Hepatocyte (in vitro differentiated cells): ENCODE data around the gene PCCB. TPM values are rescaled to one million over a fixed set of nuclear protein-coding genes. Genes with fewer than 3 reads are reported as not detected.

Source experiments
- DNase-seq: peaks from one replicate; pipeline ENCODE4 v3.0.0-alpha.2; 2016; ENCODE audit warnings: low spot score
- H2AFZ ChIP-seq: fragments of 200-600 bp; sonication (generic); 2 replicates; pipeline ENCODE4 v1.6.0; 2016; ENCODE audit warnings: antibody characterized with exemption, mild to moderate bottlenecking
- H3K27ac ChIP-seq: fragments of 200-600 bp; sonication (generic); 2 replicates; pipeline ENCODE4 v1.5.1; 2016; ENCODE audit warnings: mild to moderate bottlenecking
- H3K27me3 ChIP-seq: fragments of 200-600 bp; sonication (generic); 2 replicates; pipeline ENCODE4 v1.6.1; 2016
- H3K36me3 ChIP-seq: fragments of 200-600 bp; sonication (generic); replicated peaks from 2 replicates; pipeline ENCODE4 v1.5.1; 2016; ENCODE audit warnings: low read depth; ENCODE audit not compliant: insufficient read depth
- H3K4me1 ChIP-seq: fragments of 200-600 bp; sonication (generic); 2 replicates; pipeline ENCODE4 v1.5.1; 2016; ENCODE audit warnings: mild to moderate bottlenecking, moderate library complexity; ENCODE audit not compliant: insufficient read depth
- H3K4me2 ChIP-seq: fragments of 200-600 bp; sonication (generic); 2 replicates; pipeline ENCODE4 v1.6.0; 2016
- H3K4me3 ChIP-seq: fragments of 200-600 bp; sonication (generic); 2 replicates; pipeline ENCODE4 v1.5.1; 2016; ENCODE audit warnings: mild to moderate bottlenecking
- H3K79me2 ChIP-seq: fragments of 200-600 bp; sonication (generic); 2 replicates; pipeline ENCODE4 v1.6.0; 2017; ENCODE audit warnings: mild to moderate bottlenecking
- H3K9me2 ChIP-seq: fragments of 200-600 bp; sonication (generic); replicated peaks from 2 replicates; pipeline ENCODE4 v1.6.0; 2017; ENCODE audit warnings: mild to moderate bottlenecking; ENCODE audit not compliant: insufficient read depth
- H3K9me3 ChIP-seq: fragments of 200-600 bp; sonication (generic); 2 replicates; pipeline ENCODE4 v1.5.1; 2016; ENCODE audit warnings: low read depth, mild to moderate bottlenecking
- H4K20me1 ChIP-seq: fragments of 200-600 bp; sonication (generic); 2 replicates; pipeline ENCODE4 v1.6.0; 2016; ENCODE audit warnings: mild to moderate bottlenecking; ENCODE audit not compliant: insufficient read depth, poor library complexity, severe bottlenecking
- EZH2 ChIP-seq: fragments of 200-600 bp; sonication (generic); IDR thresholded peaks from 2 replicates; pipeline ENCODE4 v1.6.1; 2016; ENCODE audit warnings: antibody characterized with exemption, mild to moderate bottlenecking, borderline replicate concordance
- EZH2phosphoT487 ChIP-seq: fragments of 200-600 bp; sonication (generic); IDR thresholded peaks from one replicate; pipeline ENCODE4 v1.6.1; 2018; ENCODE audit warnings: antibody characterized with exemption, mild to moderate bottlenecking, low read depth, moderate library complexity; ENCODE audit not compliant: unreplicated experiment, severe bottlenecking
- WGBS: methylation state at CpG from one replicate; pipeline ENCODE4 v1.1.6; 2016; ENCODE audit warnings: low lambda C conversion rate; ENCODE audit errors: missing lambda C conversion rate; 5-methylcytosine and 5-hydroxymethylcytosine counted together
- polyA plus RNA-seq: library from polyadenylated mRNA; unstranded; fragments of >200 nt; fragmentation: Nextera tagmentation; extraction: Ambion mirVana; gene quantifications from 2 replicates; pipeline ENCODE4 v1.2.1, GENCODE V29; 2016
- total RNA-seq: library from RNA; depleted of rRNA; stranded (reverse); fragments of >200 nt; gene quantifications from 2 replicates; pipeline ENCODE4 v1.2.3, GENCODE V29; 2014
- TF ChIP-seq, protein P1 (sequence below): fragments of 200-600 bp; sonication (generic); IDR thresholded peaks from 2 replicates; pipeline ENCODE4 v1.5.1; 2016; ENCODE audit warnings: antibody characterized with exemption, mild to moderate bottlenecking; ENCODE audit not compliant: poor library complexity

The PCCB gene
- total and polyA plus RNA-seq, 2 experiments from 2014 or later, result 32.0 to 52.7 TPM

DNA sequence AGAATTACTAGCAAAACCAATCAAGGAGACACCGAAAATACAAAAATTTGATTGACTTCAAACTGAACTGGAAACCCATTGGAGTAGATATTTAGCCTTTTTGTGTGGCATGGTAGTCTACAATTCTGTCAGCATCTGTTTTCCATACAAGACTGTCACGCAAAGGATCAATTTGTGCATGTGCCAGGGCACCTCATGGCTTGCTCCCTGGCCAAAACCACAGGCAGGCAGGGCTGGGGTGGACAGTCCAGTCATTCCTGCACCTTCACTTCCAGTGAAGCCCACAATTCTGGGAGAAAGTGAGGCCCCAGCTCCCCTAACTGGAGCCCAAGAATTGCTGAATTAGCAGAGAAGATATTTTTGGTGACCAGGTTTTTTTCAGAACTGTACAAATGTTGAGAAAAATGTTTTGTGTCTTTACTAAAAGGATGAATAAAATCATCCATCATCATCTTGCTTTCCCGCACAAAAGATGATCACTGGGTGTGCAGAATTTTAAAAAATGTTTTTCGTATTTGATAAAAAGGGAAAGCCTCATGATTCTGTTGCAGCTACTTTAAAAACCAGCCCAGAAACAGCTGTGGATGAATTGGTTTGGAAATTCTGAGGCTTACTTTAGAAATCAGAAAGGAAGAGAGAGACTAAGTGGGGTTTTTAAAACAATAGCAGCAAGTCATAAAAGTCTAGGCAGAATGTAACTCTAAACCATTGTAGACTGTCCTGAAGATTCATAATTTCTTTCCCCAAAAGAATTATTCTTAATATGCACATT is 86.4 kb downstream of the PCCB start:
- Histone ChIP-seq H3K27me3 (no peaks in the 10 kb centered on the region), H2AFZ (no peak overlapping the region), H3K4me3 (no peak overlapping the region), H4K20me1 (no peaks in the 10 kb centered on the region), H3K4me1 (no peaks in the 10 kb centered on the region), H3K4me2 (no peak overlapping the region), H3K27ac (no peak overlapping the region), H3K79me2 (no peaks in the 10 kb centered on the region), H3K9me2 (no peaks in the 10 kb centered on the region), H3K36me3 (no peaks in the 10 kb centered on the region), H3K9me3 (no peaks in the 10 kb centered on the region)
- WGBS, result 97% methylated on average over 4 of the region's 4 CpGs
- no peak for TF ChIP-seq EZH2
- TF ChIP-seq EZH2phosphoT487, result no peak
- TF ChIP-seq, protein P1, sequence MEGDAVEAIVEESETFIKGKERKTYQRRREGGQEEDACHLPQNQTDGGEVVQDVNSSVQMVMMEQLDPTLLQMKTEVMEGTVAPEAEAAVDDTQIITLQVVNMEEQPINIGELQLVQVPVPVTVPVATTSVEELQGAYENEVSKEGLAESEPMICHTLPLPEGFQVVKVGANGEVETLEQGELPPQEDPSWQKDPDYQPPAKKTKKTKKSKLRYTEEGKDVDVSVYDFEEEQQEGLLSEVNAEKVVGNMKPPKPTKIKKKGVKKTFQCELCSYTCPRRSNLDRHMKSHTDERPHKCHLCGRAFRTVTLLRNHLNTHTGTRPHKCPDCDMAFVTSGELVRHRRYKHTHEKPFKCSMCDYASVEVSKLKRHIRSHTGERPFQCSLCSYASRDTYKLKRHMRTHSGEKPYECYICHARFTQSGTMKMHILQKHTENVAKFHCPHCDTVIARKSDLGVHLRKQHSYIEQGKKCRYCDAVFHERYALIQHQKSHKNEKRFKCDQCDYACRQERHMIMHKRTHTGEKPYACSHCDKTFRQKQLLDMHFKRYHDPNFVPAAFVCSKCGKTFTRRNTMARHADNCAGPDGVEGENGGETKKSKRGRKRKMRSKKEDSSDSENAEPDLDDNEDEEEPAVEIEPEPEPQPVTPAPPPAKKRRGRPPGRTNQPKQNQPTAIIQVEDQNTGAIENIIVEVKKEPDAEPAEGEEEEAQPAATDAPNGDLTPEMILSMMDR, result no peak
- no peak for DNase-seq

DNA sequence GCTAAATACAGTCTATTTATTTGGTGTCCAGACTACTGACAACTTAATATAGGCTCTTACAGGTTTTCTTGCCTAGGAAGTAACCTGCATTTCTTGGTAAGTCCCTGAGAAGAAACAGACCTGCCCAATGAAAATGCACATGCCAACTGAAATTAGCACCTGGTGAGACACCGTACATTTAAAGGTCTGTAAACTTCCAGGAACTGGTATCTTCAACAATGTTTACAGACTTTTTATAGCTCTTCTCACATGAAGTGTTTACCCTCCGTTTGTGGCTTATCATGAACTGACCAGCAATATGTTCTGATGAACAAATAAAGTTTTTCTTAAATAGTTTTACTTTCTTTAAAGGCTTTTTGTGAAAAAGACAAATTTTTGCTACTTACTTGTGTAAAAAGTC is 93.3 kb downstream of the PCCB start:
- H4K20me1 ChIP-seq, result no peaks in the 10 kb centered on the region
- peak; percentile 45 for DNase-seq
- no peaks in the 10 kb centered on the region for H3K27me3 ChIP-seq
- no peak overlapping the region for H2AFZ ChIP-seq
- 14% methylated on average over 2 of the region's 2 CpGs for WGBS
- TF ChIP-seq EZH2phosphoT487 (no peak), EZH2 (no peak)
- TF ChIP-seq, protein P1, result no peak
- no peaks in the 10 kb centered on the region for H3K9me2 ChIP-seq
- H3K79me2 ChIP-seq, result no peaks in the 10 kb centered on the region
- peak overlapping the region; percentile 52 for H3K4me2 ChIP-seq
- no peak overlapping the region for H3K4me3 ChIP-seq
- H3K36me3 ChIP-seq, result no peaks in the 10 kb centered on the region
- peak overlapping the region; percentile 72 for H3K27ac ChIP-seq
- H3K9me3 ChIP-seq, result no peaks in the 10 kb centered on the region
- H3K4me1 ChIP-seq, result peaks cover 13% of the 10 kb centered on the region

DNA sequence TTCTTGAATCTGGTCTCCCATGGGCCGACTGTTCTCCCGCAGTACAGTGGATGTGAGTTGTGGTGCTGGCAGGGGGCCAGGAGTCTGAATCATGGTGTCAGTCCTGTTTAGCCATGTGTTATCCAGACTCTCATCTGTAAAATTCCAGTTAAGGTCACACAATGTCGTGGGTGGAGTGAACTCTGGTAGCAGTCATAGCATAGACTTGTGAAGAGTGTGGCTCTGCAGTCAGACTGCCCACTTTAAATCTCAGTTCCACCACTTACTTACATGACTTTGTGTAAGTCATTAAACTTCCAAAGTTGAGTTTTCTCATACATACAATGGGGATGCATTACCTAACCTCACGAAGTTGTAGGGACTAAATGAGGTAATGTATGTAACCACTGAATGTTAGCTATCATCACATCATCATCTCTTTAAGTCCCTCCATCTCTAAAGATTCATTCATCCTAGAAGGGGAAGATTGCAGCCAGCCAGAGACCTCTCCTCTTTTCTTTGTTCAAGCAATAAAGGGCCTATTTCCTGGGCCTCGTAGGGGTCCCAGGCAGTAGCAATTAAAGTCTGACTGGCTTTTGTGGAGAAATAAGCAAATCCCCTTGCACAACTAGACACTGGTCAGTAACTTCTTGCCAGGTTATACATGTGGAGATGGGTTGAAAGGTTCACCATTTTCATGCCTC is 93.9 kb downstream of the PCCB start:
- Histone ChIP-seq H3K4me1 (peaks cover 13% of the 10 kb centered on the region), H3K36me3 (no peaks in the 10 kb centered on the region), H4K20me1 (no peaks in the 10 kb centered on the region), H3K9me2 (no peaks in the 10 kb centered on the region), H3K27me3 (no peaks in the 10 kb centered on the region), H3K4me3 (no peak overlapping the region), H3K4me2 (peak overlapping the region; percentile 52), H2AFZ (no peak overlapping the region), H3K79me2 (no peaks in the 10 kb centered on the region), H3K27ac (peak overlapping the region; percentile 72), H3K9me3 (no peaks in the 10 kb centered on the region)
- peak; percentile 90 for DNase-seq
- no peak for TF ChIP-seq EZH2phosphoT487
- TF ChIP-seq EZH2, result no peak
- TF ChIP-seq, protein P1, result no peak
- 23% methylated on average over 5 of the region's 5 CpGs for WGBS
